SU-DHL-6 (cell line): ENCODE results near the gene ZNF385C.

Source experiments
- H2AFZ ChIP-seq: fragments of 200-600 bp; sonication (generic); 2 replicates; pipeline ENCODE4 v1.6.1; 2014; ENCODE audit warnings: low read depth, mild to moderate bottlenecking, moderate library complexity, mixed read lengths, antibody characterized with exemption, low read length; ENCODE audit not compliant: severe bottlenecking
- H3F3A ChIP-seq: fragments of 200-600 bp; shearing (Covaris generic); 2 replicates; pipeline ENCODE4 v1.6.0; 2016; ENCODE audit warnings: antibody characterized with exemption, mild to moderate bottlenecking; ENCODE audit not compliant: insufficient read depth
- H3K27ac ChIP-seq: fragments of 200-600 bp; sonication (generic); 2 replicates; pipeline ENCODE4 v1.5.1; 2016; ENCODE audit warnings: low read depth, mild to moderate bottlenecking, low read length, moderate library complexity, mixed read lengths
- H3K27me3 ChIP-seq: fragments of 200-600 bp; sonication (generic), shearing (Covaris generic); 2 replicates; pipeline ENCODE4 v1.6.0; 2014; ENCODE audit warnings: mild to moderate bottlenecking, low read length
- H3K36me3 ChIP-seq: fragments of 200-600 bp; sonication (generic); 2 replicates; pipeline ENCODE4 v1.6.1; 2014; ENCODE audit warnings: mild to moderate bottlenecking, low read length, mixed read lengths
- H3K4me2 ChIP-seq: fragments of 300-600, 200-600 bp; shearing (Covaris generic), sonication (generic); 2 replicates; pipeline ENCODE4 v1.6.0; 2014; ENCODE audit warnings: low read length, low read depth, mild to moderate bottlenecking; ENCODE audit not compliant: poor library complexity, severe bottlenecking
- H3K4me3 ChIP-seq: fragments of 200-600 bp; sonication (generic); 2 replicates; pipeline ENCODE4 v1.5.1; 2014; ENCODE audit warnings: antibody characterized with exemption, low read length, mild to moderate bottlenecking, mixed read lengths; ENCODE audit not compliant: insufficient read depth, poor library complexity, severe bottlenecking
- H3K79me2 ChIP-seq: fragments of 200-600 bp; sonication (generic); 2 replicates; pipeline ENCODE4 v1.6.1; 2014; ENCODE audit warnings: mild to moderate bottlenecking, low read length, moderate library complexity; ENCODE audit not compliant: insufficient read depth
- H3K9ac ChIP-seq: fragments of 200-600 bp; sonication (generic); 2 replicates; pipeline ENCODE4 v1.7.0; 2014; ENCODE audit warnings: mild to moderate bottlenecking, low read length
- H3K9me2 ChIP-seq: fragments of 200-600 bp; sonication (generic); replicated peaks from 2 replicates; pipeline ENCODE4 v1.6.1; 2014; ENCODE audit warnings: low read length; ENCODE audit not compliant: insufficient read depth
- H3K9me3 ChIP-seq: fragments of 200-600 bp; sonication (generic); 2 replicates; pipeline ENCODE4 v1.6.1; 2014; ENCODE audit warnings: low read length, mixed read lengths; ENCODE audit not compliant: insufficient read depth
- H4K20me1 ChIP-seq: fragments of 200-600 bp; sonication (generic); 2 replicates; pipeline ENCODE4 v1.6.1; 2014; ENCODE audit warnings: low read depth, mild to moderate bottlenecking, antibody characterized with exemption, low read length, moderate library complexity, mixed read lengths
- EZH2phosphoT487 ChIP-seq: fragments of 200-600 bp; sonication (generic), shearing (Covaris generic); conservative IDR thresholded peaks from 2 replicates; pipeline ENCODE4 v1.6.1; 2018; ENCODE audit warnings: mild to moderate bottlenecking, antibody characterized with exemption, low read length, moderate library complexity, mixed read lengths
- TF ChIP-seq, protein P1 (sequence below): fragments of 200-600 bp; sonication (generic); IDR thresholded peaks from one replicate; pipeline ENCODE4 v1.5.1; 2017; ENCODE audit warnings: antibody characterized with exemption, mild to moderate bottlenecking, low read length, moderate library complexity; ENCODE audit not compliant: insufficient read depth, poor library complexity, severe bottlenecking

Gene ZNF385C

DNA sequence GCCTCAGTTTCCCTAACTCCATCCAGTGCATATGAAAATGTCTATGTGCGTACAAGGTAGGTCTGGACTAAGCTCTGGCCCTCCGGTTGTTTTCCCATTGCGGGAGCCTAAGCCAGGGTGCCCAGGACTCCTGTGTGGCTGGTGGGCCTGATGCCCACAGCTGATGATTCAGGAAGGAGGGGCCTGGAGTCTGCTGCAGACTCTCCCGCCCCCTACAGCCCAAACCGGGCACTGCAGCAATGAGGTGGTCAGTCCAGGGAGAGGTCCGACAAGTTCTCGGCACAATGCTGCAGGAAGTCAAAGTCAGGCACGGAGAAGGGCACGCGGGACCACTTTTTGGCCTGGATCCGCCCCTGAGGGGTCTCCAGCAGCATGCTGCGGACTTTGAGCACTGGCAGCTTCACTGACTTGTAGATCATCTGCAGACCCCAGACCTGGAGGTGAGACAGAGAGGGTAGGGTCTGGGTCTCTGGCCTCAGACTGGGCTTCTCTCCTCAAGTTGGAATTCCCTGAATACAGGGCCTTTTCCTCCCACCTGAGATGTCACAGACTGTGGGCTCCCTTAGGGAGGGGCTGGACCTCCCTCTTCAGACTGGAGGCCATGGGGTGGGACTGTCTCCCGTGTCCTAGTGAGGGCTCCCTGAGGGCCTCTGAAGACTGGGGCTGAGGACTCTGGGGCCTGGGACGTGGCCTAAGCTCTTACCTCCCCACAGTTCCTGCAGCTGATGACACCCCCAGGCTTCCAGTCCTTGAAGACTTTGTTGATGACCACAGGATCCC, 3.4 kb upstream of the ZNF385C start:
- H3K4me2 ChIP-seq = no peak overlapping the region
- H3K27me3 ChIP-seq = no peaks in the 10 kb centered on the region
- no peak overlapping the region for H3K27ac ChIP-seq
- no peaks in the 10 kb centered on the region for H3K9me3 ChIP-seq
- H3K4me3 ChIP-seq = no peak overlapping the region
- H3K79me2 ChIP-seq = no peaks in the 10 kb centered on the region
- H2AFZ ChIP-seq = no peak overlapping the region
- no peaks in the 10 kb centered on the region for H3K36me3 ChIP-seq
- no peaks in the 10 kb centered on the region for H3K9me2 ChIP-seq
- TF ChIP-seq EZH2phosphoT487 = no peak
- TF ChIP-seq, protein P1, sequence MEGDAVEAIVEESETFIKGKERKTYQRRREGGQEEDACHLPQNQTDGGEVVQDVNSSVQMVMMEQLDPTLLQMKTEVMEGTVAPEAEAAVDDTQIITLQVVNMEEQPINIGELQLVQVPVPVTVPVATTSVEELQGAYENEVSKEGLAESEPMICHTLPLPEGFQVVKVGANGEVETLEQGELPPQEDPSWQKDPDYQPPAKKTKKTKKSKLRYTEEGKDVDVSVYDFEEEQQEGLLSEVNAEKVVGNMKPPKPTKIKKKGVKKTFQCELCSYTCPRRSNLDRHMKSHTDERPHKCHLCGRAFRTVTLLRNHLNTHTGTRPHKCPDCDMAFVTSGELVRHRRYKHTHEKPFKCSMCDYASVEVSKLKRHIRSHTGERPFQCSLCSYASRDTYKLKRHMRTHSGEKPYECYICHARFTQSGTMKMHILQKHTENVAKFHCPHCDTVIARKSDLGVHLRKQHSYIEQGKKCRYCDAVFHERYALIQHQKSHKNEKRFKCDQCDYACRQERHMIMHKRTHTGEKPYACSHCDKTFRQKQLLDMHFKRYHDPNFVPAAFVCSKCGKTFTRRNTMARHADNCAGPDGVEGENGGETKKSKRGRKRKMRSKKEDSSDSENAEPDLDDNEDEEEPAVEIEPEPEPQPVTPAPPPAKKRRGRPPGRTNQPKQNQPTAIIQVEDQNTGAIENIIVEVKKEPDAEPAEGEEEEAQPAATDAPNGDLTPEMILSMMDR = peak; percentile 97
- H3F3A ChIP-seq = no peaks in the 10 kb centered on the region
- H4K20me1 ChIP-seq = no peaks in the 10 kb centered on the region
- no peak overlapping the region for H3K9ac ChIP-seq

DNA sequence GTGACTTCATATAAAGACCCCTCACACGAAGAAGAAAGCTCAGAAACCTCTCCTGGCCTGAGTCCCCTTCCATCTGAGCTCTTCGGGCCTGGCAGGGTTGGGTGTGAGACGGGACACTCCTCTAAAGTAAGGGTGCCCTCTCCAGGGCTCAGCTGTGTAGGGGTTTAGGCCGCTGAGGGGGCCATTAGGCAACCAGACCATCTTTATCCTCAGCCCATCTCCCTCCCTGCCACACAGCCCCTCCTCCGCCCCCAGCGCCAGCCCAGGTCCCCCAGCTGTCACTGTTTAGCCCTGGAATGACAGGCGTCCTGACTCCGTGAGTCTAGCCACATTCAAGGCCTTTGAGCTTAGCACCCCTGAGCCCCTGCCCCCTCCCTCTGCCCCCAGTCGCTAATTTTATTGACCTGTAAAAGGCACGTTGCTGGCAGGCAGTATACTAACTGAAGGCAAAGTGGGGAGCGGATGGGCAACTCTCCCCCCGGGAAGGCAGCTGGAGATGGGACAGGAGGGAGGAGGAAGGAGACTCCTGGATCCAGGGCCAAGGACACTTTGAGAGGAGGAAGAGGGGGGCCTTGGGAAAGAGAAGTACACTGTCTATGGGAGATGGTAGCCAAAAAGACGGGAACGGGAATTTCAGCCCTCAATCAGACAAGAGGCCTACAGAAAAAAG, 592 bp upstream of the ZNF385C start:
- Histone ChIP-seq H3K27me3 (no peaks in the 10 kb centered on the region), H3K4me2 (no peak overlapping the region), H3F3A (no peaks in the 10 kb centered on the region), H3K9me3 (no peaks in the 10 kb centered on the region), H3K27ac (no peak overlapping the region), H3K36me3 (no peaks in the 10 kb centered on the region), H4K20me1 (no peaks in the 10 kb centered on the region), H3K9me2 (no peaks in the 10 kb centered on the region), H3K79me2 (no peaks in the 10 kb centered on the region), H3K9ac (no peak overlapping the region), H2AFZ (no peak overlapping the region), H3K4me3 (no peak overlapping the region)
- TF ChIP-seq EZH2phosphoT487 = no peak
- TF ChIP-seq, protein P1 = no peak

DNA sequence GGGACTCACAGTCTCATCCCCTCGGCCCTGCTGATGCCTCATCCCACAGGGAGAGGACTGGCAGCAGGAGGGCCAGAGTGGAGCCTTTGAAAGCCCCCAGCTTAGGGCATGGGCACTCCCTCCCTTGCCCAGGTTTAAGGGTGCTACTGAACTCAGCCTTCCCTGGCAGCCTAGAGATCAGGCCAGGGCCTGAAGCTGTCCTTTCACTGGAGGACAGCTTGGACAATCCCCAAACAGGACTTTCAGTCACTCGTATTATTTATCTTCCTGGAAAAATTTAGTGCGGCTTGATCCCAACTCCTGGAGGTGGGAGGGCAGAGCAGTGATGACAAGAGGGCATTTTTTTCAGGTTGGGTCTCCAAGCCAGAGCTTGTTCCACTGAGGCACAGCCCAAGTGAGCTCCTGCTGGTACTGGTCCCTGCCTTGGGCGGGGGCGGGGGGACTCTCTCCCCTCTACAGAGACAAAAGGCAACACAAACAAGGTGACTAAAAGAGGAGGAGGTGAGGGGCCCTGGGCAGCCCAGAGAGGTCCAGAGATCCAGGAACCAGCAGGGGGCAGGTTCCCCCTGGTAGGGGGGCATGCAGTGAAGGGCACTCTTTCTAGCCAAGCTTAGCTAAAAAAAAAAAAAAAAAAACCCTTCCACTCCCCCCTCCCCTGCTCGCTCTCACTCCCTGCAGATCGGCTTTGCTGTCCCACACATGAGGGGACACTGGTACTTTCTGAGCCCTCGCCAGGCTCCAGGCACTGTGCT, 1.7 kb downstream of the ZNF385C start:
- Histone ChIP-seq H3K9ac (no peak overlapping the region), H3K27me3 (no peaks in the 10 kb centered on the region), H3K9me2 (no peaks in the 10 kb centered on the region), H3K4me3 (no peak overlapping the region), H3F3A (no peaks in the 10 kb centered on the region), H2AFZ (no peak overlapping the region), H4K20me1 (no peaks in the 10 kb centered on the region), H3K36me3 (no peaks in the 10 kb centered on the region), H3K9me3 (no peaks in the 10 kb centered on the region), H3K27ac (no peak overlapping the region), H3K4me2 (no peak overlapping the region), H3K79me2 (no peaks in the 10 kb centered on the region)
- TF ChIP-seq, protein P1 = no peak
- no peak for TF ChIP-seq EZH2phosphoT487
